CD14-positive monocyte (primary cell): ENCODE results near the gene MAP2K4. TPM values are rescaled to one million over a fixed set of nuclear protein-coding genes. Genes with fewer than 3 reads are reported as not detected.

Source experiments
- DNase-seq, 3 donors: peaks; one replicate each; pipeline ENCODE4 v3.0.0-alpha.2; 2011 to 2022
- H2AFZ ChIP-seq: 2 replicates; pipeline ENCODE4 v1.6.0; 2012; ENCODE audit warnings: mild to moderate bottlenecking, low read depth, low read length, inconsistent platforms; ENCODE audit not compliant: insufficient read depth, poor library complexity, severe bottlenecking
- H3K27ac ChIP-seq, 2 donors: 1 replicate in 1 of 2; 2 replicates in 1 of 2; pipeline ENCODE4 v1.5.1; 2012 to 2013; ENCODE audit warnings: low read length in 2 of 2, control low read depth in 1 of 2, inconsistent platforms in 1 of 2, low read depth in 1 of 2, mild to moderate bottlenecking in 1 of 2
- H3K27me3 ChIP-seq, 2 donors: one replicate each; pipeline versions ENCODE4 v1.6.0 to v1.6.1; 2011 to 2013; ENCODE audit warnings: low read length in 2 of 2; ENCODE audit not compliant: control insufficient read depth in 2 of 2, insufficient read depth in 2 of 2
- H3K36me3 ChIP-seq, 2 donors: replicated peaks in 1 of 2; 1 replicate in 1 of 2; 2 replicates in 1 of 2; pipeline versions ENCODE4 v1.5.1 to v1.6.1; 2012 to 2013; ENCODE audit warnings: low read length in 2 of 2, control low read depth in 1 of 2, inconsistent platforms in 1 of 2, mild to moderate bottlenecking in 1 of 2; ENCODE audit not compliant: insufficient read depth in 2 of 2, control insufficient read depth in 1 of 2
- H3K4me1 ChIP-seq, 2 donors: 1 replicate in 1 of 2; 2 replicates in 1 of 2; pipeline versions ENCODE4 v1.5.1 to v1.6.1; 2012 to 2013; ENCODE audit warnings: low read length in 2 of 2, control low read depth in 1 of 2, inconsistent platforms in 1 of 2, mild to moderate bottlenecking in 1 of 2, moderate library complexity in 1 of 2; ENCODE audit not compliant: insufficient read depth in 2 of 2, control insufficient read depth in 1 of 2
- H3K4me2 ChIP-seq: replicated peaks from 2 replicates; pipeline ENCODE3; 2012; ENCODE audit warnings: low read length, moderate library complexity, mild to moderate bottlenecking; ENCODE audit not compliant: poor library complexity, severe bottlenecking; ENCODE audit errors: extremely low read depth
- H3K4me3 ChIP-seq, 3 experiments: fragments of 200-600 bp in 1 of 3; sonication (generic) in 1 of 3; replicated peaks in 1 of 3; 1 replicate in 2 of 3; 2 replicates in 1 of 3; pipeline ENCODE4 v1.5.1; 2011 to 2013; ENCODE audit warnings: low read length in 3 of 3, mild to moderate bottlenecking in 3 of 3, control low read depth in 2 of 3, low read depth in 2 of 3, inconsistent platforms in 1 of 3, moderate library complexity in 1 of 3
- H3K79me2 ChIP-seq: 2 replicates; pipeline ENCODE4 v1.6.0; 2012; ENCODE audit warnings: mild to moderate bottlenecking, control low read depth, inconsistent platforms, low read length, moderate library complexity; ENCODE audit not compliant: insufficient read depth
- H3K9ac ChIP-seq: 2 replicates; pipeline ENCODE4 v1.6.0; 2017; ENCODE audit warnings: low read length, mild to moderate bottlenecking; ENCODE audit not compliant: insufficient read depth, poor library complexity, severe bottlenecking
- H3K9me3 ChIP-seq, 2 donors: replicated peaks in 1 of 2; 1 replicate in 1 of 2; 2 replicates in 1 of 2; pipeline versions ENCODE4 v1.5.1 to v1.6.1; 2012 to 2013; ENCODE audit warnings: low read length in 2 of 2, control low read depth in 1 of 2; ENCODE audit not compliant: control insufficient read depth in 1 of 2, insufficient read depth in 1 of 2
- H4K20me1 ChIP-seq: 2 replicates; pipeline ENCODE4 v1.6.0; 2012; ENCODE audit warnings: mild to moderate bottlenecking, low read length, control low read depth, moderate library complexity; ENCODE audit not compliant: insufficient read depth
- H3K27ac Mint-ChIP-seq, 7 donors: one replicate each; pipeline ENCODE4 v1.8.0; 2020; ENCODE audit warnings: mild to moderate bottlenecking in 7 of 7, mixed read lengths in 7 of 7, moderate library complexity in 6 of 7, inconsistent platforms in 2 of 7
- H3K27me3 Mint-ChIP-seq, 3 donors: one replicate each; pipeline ENCODE4 v1.8.0; 2021 to 2022; ENCODE audit warnings: low read depth in 3 of 3, mild to moderate bottlenecking in 3 of 3, mixed read lengths in 3 of 3, moderate library complexity in 3 of 3, inconsistent platforms in 1 of 3
- H3K36me3 Mint-ChIP-seq, 2 donors: one replicate each; pipeline ENCODE4 v1.8.0; 2020; ENCODE audit warnings: mixed read lengths in 2 of 2, inconsistent platforms in 1 of 2, mild to moderate bottlenecking in 1 of 2
- H3K4me1 Mint-ChIP-seq: one replicate; pipeline ENCODE4 v1.8.0; 2020; ENCODE audit warnings: mild to moderate bottlenecking, mixed read lengths
- H3K4me3 Mint-ChIP-seq, 2 donors: one replicate each; pipeline ENCODE4 v1.8.0; 2020; ENCODE audit warnings: mild to moderate bottlenecking in 2 of 2, mixed read lengths in 2 of 2, moderate library complexity in 1 of 2
- H3K9me3 Mint-ChIP-seq, 7 donors: one replicate each; pipeline ENCODE4 v1.8.0; 2020 to 2022; ENCODE audit warnings: mixed read lengths in 7 of 7, mild to moderate bottlenecking in 6 of 7, moderate library complexity in 6 of 7, inconsistent platforms in 2 of 7
- CTCF ChIP-seq: fragments of 200-600 bp; IDR thresholded peaks from one replicate; pipeline ENCODE4 v1.8.0; 2022; ENCODE audit warnings: antibody characterized with exemption, mild to moderate bottlenecking
- WGBS: methylation state at CpG from one replicate; pipeline ENCODE4 v1.1.5; 2013; ENCODE audit warnings: missing lambda C conversion rate; ENCODE audit not compliant: insufficient coverage; 5-methylcytosine and 5-hydroxymethylcytosine counted together
- intact Hi-C, 2 donors: fragments of 100-400 bp; cut with micrococcal nuclease; formaldehyde crosslinking; loops; one replicate each; pipeline versions ENCODE4 v1.15.0 to v1.15.1; 2023
- polyA plus RNA-seq, 3 donors: library from polyadenylated mRNA; depleted of rRNA in 1 of 3; unstranded in 2 of 3; stranded (reverse) in 1 of 3; fragments of 300-500 nt in 2 of 3; fragments of >200 nt in 1 of 3; fragmentation: Illumina TruSeq in 2 of 3; gene quantifications; 1 replicate in 2 of 3; 2 replicates in 1 of 3; pipeline ENCODE4 v1.2.3, GENCODE V29; 2012 to 2021

The MAP2K4 gene
- polyA plus RNA-seq, 3 donors: 8.1 to 41.8 (median 23.2) TPM

- peaks cover 3 to 31% of the 10 kb centered on the region in 2 donors for H3K36me3 ChIP-seq
- no peak overlapping the region for H3K4me2 ChIP-seq
- no peaks in the 10 kb centered on the region for H4K20me1 ChIP-seq
- DNase-seq: no peak
- no peak overlapping the region for H3K27ac ChIP-seq
- H3K4me1 ChIP-seq: no peaks in the 10 kb centered on the region
- Mint-ChIP-seq H3K36me3 (peaks cover 35 to 45% of the 10 kb centered on the region in 2 donors), H3K9me3 (peaks cover 0 to 13% (median 5%) of the 10 kb centered on the region in 7 donors), H3K4me3 (no peak overlapping the region), H3K27ac (no peak overlapping the region), H3K4me1 (no peaks in the 10 kb centered on the region), H3K27me3 (no peaks in the 10 kb centered on the region)
- no peaks in the 10 kb centered on the region for H3K27me3 ChIP-seq
- H3K4me3 ChIP-seq: no peak overlapping the region
- no peak for TF ChIP-seq CTCF
- H3K9ac ChIP-seq: no peak overlapping the region
- H3K79me2 ChIP-seq: no peaks in the 10 kb centered on the region
- no peaks in the 10 kb centered on the region for H3K9me3 ChIP-seq
- H2AFZ ChIP-seq: no peak overlapping the region
- intact Hi-C loops: no loop called here
Measured at GRCh38 chr17:12104831-12105230, 84.2 kb downstream of the MAP2K4 start.

- Mint-ChIP-seq H3K27ac (no peak overlapping the region), H3K4me1 (no peaks in the 10 kb centered on the region), H3K36me3 (peaks cover 33 to 37% of the 10 kb centered on the region in 2 donors), H3K27me3 (no peaks in the 10 kb centered on the region), H3K4me3 (no peak overlapping the region), H3K9me3 (no peaks in the 10 kb centered on the region)
- H3K27ac ChIP-seq: no peak overlapping the region
- H3K4me2 ChIP-seq: no peak overlapping the region
- H3K79me2 ChIP-seq: no peaks in the 10 kb centered on the region
- no peaks in the 10 kb centered on the region for H3K9me3 ChIP-seq
- H3K9ac ChIP-seq: no peak overlapping the region
- intact Hi-C loops: no loop called here
- WGBS: no CpG with 5 or more reads among the region's 1 CpG
- H3K4me3 ChIP-seq: no peak overlapping the region
- peaks cover 14 to 38% of the 10 kb centered on the region in 2 donors for H3K36me3 ChIP-seq
- no peak for DNase-seq
- H4K20me1 ChIP-seq: no peaks in the 10 kb centered on the region
- no peak overlapping the region for H2AFZ ChIP-seq
- H3K4me1 ChIP-seq: no peaks in the 10 kb centered on the region
- no peak for TF ChIP-seq CTCF
- no peaks in the 10 kb centered on the region for H3K27me3 ChIP-seq
Measured at GRCh38 chr17:12107905-12108304, 87.2 kb downstream of the MAP2K4 start.
